HG03196 (cell line): ENCODE results near the gene NUMA1.
A peak's percentile ranks its signal among the peaks of the same experiment; 100 is the strongest.

Source experiments
- ATAC-seq: cut with Tn5 transposase; IDR thresholded peaks from one replicate; pipeline ENCODE4 v1.9.1; 2021; ENCODE audit not compliant: unreplicated experiment

Gene NUMA1

DNA sequence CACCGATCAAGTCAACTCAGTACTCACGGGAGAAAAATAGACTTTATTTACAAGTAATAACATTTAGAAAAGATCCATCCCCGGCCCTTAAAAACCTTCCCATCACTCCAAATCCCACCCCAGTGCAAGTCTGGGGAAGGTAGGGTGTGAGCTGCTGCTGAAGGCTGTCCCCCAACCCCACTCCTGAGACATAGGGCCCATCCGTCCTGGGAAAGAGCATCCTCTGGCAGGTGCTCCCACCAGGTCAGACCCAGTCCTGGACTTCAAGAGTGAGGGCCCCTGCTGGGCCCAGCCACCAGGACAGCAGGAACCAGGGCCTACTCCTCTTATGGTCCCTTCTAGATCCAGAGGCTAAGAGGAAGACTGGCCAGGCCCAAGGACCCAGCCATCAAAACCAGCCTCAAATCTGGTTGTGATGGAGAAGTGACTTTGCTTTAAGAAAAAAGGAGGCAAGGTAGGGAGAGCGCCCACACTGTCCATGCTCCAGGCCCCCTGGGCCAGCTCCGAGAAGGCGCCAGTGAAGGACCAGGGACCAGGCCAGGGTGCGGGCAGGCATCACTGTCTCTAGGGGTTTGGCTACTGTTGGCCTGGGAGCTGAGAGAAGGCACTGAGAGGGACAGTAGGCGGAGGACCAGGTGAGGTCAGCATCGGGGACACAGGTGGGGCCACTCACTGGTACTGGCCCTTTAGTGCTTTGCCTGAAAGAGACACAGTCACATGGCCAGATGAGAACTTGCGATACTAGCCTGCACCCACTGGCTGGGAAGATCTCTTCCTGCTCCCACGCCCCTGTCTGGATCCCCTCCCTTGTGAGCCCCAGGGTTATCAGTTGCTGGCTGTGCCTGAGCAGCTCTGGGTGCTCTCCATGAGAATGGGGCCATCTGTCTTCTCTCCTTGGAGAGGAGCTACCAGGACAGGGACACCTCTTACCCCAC, 77.2 kb downstream of the NUMA1 start:
- no peak for ATAC-seq

DNA sequence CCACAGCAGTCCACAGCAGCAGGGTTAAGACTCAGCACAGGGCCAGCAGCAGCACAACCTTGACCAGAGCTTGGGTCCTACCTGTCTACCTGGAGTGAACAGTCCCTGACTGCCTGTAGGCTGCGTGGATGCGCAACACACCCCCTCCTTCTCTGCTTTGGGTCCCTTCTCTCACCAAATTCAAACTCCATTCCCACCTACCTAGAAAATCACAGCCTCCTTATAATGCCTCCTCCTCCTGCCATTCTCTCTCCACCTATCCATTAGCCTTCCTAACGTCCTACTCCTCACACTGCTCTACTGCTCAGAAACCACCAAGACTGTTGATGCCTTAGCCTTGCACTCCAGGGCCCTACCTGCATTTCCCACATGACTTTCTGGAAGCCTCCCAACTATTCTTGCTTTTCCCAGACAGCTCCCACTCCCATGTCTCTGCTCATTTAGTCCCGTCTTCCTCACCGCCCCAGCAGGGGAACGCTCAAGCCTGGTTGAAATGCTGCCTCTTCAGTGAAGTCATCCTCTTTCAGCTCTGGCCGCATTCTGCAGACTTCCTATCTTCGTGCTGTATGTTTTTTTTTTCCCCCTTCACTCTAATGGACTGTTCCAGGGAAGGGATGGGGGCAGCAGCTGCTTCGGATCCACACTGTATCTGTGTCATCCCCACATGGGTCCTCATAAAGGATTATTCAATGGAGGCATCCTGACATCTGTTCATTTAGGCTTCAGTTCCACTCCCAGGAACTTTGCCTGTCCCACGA, 78.3 kb downstream of the NUMA1 start:
- no peak for ATAC-seq

DNA sequence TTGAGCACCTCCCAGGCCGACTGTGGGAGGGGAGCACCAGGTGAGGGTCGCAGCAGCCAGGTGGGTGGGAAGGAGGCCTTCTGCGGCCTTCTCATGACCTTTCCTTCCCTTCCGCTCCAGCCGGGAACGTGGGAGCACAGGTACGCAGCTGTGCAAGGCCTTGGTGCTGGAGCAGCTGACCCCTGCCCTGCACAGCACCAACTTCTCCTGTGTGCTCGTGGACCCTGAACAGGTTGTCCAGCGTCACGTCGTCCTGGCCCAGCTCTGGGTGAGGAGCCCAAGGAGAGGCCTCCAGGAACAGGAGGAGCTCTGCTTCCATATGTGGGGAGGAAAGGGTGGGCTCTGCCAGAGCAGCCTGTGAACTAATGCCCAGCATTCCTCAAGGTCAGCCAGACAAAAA, 79.1 kb downstream of the NUMA1 start:
- ATAC-seq, result no peak

DNA sequence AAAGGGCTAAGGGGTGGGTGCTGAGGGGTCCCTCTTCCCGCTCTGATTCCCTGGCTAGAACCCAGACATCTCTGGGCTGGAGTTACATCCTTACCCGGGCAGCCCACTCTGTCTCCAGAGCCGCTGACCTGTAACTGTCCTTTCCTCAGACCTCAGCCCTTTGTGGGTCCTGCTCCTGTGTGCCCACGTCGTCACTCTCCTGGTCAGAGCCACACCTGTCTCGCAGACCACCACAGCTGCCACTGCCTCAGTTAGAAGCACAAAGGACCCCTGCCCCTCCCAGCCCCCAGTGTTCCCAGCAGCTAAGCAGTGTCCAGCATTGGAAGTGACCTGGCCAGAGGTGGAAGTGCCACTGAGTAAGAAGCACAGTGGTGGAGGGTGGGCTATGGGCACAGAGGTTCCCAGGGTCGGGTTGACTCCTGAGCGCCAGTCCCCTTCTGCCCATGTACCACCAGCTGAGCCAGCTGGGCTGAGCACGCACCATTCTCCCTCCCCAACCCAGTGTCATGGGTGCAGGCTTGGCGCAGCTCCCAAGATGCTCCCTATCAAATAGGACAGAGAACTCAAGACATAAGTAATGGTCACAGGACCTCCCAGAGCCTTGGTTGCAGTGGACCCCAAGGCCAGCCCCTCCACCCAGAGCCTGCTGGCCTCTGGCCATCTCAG, 80.0 kb downstream of the NUMA1 start:
- no peak for ATAC-seq

DNA sequence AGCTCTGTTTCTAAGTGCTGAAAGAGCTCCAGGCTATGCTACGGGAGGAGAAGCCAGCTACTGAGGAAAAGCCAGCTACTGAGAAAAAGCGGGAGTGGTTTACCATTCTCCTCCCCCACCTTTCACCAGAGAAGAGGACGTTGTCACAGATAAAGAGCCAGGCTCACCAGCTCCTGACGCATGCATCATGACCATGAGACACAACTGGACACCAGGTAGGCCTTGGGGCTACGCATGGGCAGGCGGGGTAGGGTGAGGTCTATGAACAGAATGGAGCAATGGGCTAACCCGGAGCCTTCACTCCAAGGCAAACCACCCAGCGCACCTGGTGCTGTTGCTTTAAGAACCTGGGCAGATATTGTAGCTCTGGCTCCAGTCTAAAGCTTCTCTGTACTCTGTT, 80.5 kb downstream of the NUMA1 start:
- ATAC-seq, result no peak

DNA sequence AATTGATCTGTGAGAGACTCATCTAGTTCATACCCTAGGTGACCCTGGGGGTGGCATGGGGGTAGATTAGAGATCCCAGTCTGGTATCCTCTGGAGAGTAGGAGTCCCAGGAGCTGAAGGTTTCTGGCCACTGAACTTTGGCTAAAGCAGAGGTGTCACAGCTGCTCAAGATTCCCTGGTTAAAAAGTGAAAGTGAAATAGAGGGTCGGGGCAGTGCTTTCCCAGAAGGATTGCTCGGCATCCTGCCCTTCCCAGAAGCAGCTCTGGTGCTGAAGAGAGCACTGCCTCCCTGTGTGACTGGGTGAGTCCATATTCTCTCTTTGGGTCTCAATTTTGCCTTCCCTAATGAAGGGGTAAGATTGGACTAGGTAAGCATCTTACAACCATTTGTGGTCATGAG, 81.0 kb downstream of the NUMA1 start:
- no peak for ATAC-seq

DNA sequence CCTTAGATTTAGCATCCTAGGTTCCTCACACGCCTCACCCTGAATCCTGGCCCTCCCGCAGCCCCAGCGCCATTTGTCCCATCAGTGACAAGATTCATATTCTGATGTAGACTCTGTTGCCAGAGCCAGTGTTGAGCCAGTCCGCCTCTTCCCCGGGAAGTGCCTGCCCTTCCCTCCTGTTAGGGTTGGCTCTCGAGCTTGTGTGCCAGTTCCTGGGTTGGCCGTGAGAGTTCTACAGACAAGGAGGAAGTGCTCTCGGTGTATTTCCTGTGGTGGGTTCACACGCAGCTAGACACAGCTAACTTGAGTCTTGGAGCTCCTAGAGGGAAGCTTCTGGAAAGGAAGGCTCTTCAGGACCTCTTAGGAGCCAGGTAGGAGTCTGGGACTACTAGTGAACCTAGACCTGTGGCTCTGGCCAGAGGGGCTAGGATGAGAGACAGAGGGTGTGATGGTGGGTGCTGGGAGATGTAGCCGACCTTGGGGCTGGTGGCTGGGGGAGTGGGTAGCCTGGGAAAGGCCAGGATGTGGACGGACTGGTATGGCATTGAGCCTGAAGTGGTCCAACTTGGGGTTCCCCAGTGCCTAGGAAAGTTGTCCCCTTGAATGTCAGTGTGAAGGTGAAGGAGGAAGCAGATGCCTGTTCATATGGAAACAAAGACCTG, 81.6 kb downstream of the NUMA1 start, which contains the start of gene IL18BP:
TSS of gene IL18BP (plus strand) at position 261 of the 662 bp plus-strand sequence. CDS start 1,076 bp downstream, outside the sequence.
- no peak for ATAC-seq

DNA sequence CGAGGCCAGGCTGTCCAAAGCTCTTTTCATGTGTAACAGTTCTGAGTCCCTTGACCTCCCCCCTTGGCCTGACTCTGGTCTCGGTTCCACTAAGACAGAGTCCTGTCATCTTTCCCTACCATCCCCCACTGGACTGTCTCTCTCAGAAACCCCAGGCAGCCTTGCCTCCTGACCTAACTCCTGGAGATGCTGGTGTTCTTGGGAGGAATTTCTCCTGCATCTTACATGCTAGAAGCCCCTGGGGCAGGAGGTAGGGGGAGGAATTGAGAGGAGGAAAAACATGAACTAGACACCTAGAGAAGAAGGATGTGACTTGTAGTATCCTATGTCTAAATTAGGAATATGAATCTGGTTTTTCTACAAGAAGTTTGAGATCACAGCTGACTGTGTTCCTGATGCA, 82.3 kb downstream of the NUMA1 start:
- no peak for ATAC-seq

DNA sequence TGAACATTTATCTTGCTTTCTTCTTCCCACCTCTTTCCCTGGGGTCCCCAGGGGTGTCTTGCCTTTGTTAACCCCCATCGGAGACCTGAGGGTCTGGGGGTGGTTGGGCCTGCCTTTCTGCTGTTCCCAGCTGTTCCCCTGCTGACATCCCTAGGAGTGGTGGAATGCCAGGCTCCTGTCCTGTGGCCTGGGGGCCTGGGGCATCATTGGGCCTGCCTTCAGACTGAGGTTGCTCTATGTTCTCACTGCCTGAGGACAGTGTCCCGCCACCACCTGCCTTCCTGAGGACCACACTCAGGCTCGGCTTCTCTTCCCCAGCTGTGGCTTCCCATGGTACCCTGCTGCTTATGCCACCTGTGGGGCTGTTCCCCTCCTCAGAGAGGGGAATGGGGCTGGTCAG, 82.7 kb downstream of the NUMA1 start:
- ATAC-seq, result no peak

DNA sequence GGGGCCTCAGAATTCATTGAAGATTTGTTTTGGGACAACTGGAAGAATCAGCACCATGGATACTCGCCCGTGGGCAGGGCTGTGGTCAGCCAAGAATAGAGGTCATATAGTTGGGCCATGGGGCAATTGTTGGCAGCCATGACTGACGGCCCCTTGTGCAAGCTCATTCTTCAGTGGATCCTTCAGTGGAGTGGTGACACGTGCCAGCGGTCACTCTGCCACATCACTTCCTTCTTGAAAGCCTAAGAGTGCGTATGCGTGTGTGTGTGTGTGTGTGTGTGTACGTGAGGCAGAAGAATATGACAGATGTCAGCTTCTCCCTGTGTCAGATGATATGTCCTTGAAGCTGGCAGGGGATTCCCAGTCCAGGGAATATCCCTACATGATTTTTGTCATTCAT, 83.4 kb downstream of the NUMA1 start:
- no peak for ATAC-seq

DNA sequence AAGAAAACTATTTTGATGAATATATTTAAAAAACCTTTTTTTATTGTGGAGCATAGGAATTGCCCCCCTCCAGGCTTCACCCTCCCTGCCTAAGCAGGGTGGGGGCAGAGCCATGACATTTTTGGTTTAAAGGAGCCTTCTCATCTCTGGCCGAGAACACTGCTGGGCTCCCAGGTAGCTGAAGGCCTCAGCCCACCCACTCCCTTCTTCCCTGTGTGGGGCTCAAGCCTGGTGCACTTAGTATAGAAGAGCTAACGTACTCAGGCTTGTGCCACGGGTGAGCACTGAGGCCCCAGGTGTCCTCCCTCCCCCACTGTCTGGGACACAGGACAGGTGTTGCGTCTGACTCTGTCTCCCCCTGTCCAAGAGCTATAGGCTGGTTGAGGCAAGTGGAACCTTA, 83.8 kb downstream of the NUMA1 start:
- no peak for ATAC-seq

DNA sequence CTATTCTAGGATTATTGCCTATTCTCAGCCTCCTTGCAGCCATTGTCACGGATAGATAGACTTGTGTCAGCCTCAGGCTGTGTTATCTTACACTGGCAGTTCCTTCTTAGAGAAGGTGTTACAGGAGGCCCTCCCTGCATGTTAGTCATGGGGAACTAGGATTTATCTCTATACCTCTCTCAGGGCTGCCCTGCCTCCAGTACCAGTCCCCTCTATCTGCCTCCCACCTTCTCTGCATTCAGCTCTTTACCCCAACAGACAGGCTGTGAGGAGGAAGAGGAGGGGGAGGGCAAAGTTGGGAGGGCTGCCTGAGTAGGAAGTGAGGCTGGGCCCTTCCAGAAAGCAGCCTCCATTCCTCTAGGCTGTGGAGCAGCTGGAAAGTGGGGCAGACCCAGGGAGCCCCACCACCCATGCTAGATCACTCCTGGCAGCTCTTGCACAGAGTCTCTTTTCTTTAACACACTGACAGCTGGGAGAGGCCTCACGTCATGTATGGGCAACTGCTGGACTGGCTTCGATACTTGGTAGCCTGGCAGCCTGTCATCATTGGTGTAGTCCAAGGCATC, 84.5 kb downstream of the NUMA1 start:
- no peak for ATAC-seq

DNA sequence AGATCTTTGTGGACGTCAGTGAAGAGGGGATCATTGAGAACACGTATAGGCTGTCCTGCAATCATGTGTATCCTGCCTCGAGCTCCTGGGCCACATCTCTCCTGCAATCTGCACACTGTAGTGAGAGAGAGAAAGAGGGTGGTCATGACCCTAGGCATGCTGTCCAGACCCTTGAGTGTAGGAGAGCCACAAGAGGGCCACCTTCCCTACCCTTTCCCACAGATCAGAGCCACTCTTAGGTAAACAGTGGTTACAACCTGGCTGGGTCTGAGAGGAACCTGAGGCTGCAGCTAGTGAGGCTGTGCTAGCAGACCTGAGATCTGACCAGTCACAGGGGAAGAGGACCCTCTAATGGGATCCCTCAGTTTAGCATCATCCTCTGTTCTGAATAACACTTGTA, 85.6 kb downstream of the NUMA1 start:
- no peak for ATAC-seq

DNA sequence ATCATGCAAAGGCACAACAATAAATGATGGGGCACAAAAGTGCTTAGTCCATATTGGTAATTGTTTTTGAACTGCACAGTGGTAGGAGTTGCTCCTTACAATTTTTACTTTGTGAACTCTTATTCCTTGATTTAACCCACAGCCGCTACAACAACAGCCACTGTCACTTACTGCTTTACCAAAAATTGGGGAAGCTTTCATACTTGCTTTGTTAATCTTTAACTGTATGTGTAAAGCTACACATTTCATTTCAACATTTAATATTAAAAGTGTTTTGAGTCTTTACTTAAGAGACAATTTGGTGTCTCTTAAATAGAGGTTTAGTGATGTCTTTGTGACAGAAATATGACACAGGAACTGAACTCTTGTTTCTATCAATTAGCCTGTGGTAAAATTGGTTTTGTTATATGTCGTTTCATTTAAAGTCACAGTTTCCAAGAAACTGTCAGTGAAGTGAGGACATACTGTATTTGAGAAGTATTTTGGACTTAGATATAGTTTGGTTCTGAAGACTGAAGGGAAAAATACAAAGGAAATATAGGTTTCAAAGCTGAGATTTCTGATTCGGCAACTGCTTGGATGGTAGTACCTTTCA, 88.1 kb downstream of the NUMA1 start:
- no peak for ATAC-seq

DNA sequence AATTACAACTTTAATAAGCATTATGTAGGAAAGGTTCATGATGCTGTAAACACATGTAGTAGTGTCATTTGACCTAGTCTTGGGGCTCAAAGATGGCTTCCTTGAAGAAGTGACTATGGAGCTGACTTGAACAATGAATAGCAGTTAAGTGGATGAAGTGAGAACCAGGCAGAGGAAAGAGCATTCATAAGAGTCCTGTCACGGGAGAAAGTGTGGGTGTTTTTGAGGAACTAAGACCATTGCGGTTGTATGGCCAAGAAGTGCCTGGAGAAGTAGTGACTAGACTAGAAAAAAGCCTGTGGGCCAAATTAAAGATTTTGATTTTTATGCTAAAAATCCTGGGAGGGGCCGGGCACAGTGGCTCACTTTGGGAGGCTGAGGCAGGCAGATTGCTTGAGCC, 88.8 kb downstream of the NUMA1 start:
- ATAC-seq, result peak; percentile 74

DNA sequence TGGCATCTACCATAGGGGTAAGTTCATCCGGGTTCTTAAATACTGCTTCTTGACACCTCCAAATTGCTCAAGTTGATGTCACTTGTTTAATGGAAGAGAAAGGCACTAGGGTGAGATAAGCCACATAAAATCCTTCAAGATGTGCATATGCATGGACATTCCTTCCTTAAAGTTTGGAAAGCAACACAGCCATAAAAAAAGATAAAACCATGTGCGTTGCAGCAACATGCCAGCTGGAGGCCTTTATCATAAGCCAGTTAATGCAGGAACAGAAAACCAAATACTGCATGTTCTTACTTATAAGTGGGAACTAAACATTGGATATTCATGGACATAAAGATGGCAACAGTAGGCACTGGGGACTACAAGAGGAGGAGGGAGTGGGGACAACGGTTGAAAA, 89.6 kb downstream of the NUMA1 start:
- no peak for ATAC-seq

DNA sequence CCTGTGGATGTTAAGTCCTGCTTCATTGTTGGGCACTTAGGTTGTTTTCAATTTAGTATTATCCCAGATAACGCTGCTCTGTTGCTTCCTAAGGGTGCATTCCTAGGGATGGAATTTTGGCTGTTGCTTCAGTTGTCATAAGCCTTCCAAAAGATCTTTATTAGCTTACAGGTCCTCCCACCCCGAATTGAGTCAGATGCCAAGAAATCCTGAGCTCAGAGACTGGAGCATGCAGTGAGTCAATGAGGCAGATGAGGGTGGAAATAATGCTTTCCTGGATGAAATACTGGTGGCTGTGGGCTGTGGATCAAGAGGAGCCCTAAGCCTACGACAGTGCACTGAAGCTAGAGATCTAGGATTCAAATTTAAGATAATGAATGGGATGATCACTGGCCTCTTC, 92.3 kb downstream of the NUMA1 start:
- ATAC-seq, result no peak

DNA sequence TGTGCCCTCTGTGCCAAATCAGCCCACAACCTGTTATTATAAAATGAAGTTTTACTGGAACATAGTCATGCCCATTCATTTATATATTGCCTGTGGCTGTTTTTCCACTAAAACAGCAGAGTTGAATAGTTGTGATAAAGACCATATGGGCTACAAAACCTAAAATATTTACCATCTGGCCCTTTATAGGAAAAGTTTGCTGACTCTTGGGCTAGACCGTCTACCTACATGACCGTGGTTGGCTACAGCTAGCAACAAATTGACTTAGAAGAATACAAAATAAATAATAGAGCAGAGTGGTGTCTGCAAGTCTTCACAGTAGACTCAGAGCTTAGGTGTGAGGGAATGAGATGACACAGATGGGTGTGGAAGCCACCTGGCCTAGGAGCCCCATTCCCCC, 92.8 kb downstream of the NUMA1 start:
- no peak for ATAC-seq

DNA sequence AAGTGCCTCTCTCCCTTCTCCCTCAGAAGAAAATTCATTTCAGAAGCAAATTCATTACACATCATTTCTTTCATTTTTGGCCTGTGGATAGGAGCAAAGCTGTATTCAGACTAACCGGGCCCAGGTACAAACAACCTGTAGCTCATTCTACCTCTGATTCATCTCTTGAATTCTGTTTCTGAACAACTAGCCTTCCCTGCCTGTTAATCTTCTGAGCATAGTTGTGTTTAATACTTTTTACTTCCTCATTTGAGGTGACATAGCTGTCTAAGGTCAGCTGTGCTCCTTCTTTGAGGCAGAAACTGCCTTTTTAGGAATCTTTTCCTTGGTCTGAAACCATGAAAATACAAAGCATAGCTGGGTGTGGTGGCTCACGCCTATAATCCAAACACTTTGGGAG, 94.2 kb downstream of the NUMA1 start:
- ATAC-seq, result no peak

DNA sequence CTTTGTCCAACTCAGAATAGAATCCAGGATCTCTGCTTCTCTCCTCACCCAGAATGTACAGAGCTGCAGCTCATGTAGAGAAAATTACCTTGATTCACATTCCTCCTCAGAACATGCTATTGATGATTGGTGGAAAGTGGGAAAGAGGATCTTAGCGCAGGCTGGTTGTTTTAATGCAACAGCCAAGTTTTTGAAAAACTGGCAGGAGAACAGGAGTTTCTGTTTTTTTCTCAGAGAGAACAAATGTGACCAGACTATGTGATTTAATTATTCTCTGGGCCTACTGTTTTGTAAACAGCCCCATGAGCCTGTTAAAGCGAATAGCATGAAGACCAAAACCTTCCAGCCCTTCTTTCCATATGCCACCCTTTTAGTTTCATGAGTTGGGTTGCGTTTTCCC, 100.7 kb downstream of the NUMA1 start:
- ATAC-seq, result no peak
